GM12878 (cell line): ENCODE results near the gene NAE1. TPM values are rescaled to one million over a fixed set of nuclear protein-coding genes. Genes with fewer than 3 reads are reported as not detected.

ENCODE experiments used
- ATAC-seq: fragments of 200-7000 bp; cut with Tn5 transposase; 3 replicates; pipeline ENCODE4 v1.9.1; 2020; ENCODE audit warnings: mild to moderate bottlenecking, moderate library complexity
- BruUV-seq: library from RNA; stranded (reverse); fragments of 400-500 nt; replicated peaks from 2 replicates; lab custom pipeline; 2021; lab: Mats Ljungman, UMichigan
- CTCF ChIA-PET: fragments of 300-600 bp; sonication (Branson Sonifier 250); formaldehyde crosslinking; extraction: SDS; loops from one replicate; lab custom pipeline; 2021; ENCODE audit warnings: inconsistent platforms; lab: Yijun Ruan, JAX
- POLR2A ChIA-PET: fragments of 350-600 bp; formaldehyde crosslinking; extraction: SDS; loops from one replicate; lab custom pipeline; 2021; ENCODE audit warnings: inconsistent platforms; lab: Charles Lee
- RAD21 ChIA-PET: fragments of 300-600 bp; sonication (Branson Sonifier 250); formaldehyde crosslinking; loops from one replicate; lab custom pipeline; 2023; ENCODE audit warnings: antibody characterized with exemption; ENCODE audit not compliant: unreplicated experiment; lab: Charles Lee
- SMC1A ChIA-PET: fragments of 300-600 bp; sonication (Branson Sonifier 250); formaldehyde crosslinking; loops from one replicate; lab custom pipeline; 2023; ENCODE audit not compliant: unreplicated experiment, uncharacterized antibody; lab: Charles Lee
- DNase-seq: peaks from one replicate; pipeline ENCODE4 v3.0.0-alpha.2; 2011; ENCODE audit warnings: low read depth, low spot score
- FAIRE-seq: peaks from 3 replicates; lab custom pipeline; 2011; peaks lifted over from hg19 to GRCh38; lab: Jason Lieb, UNC
- H2AFZ ChIP-seq: 2 replicates; pipeline ENCODE4 v1.6.0; 2011; ENCODE audit warnings: low read depth, low read length, control low read depth; ENCODE audit not compliant: control insufficient read depth
- H3K27ac ChIP-seq: 2 replicates; pipeline ENCODE4 v1.5.1; 2011; ENCODE audit warnings: control low read depth; ENCODE audit not compliant: control insufficient read depth, insufficient read depth
- H3K27me3 ChIP-seq, 2 experiments: replicated peaks in 1 of 2; 2 replicates each; pipeline versions ENCODE4 v1.6.0 to v1.6.1; 2011; ENCODE audit warnings: low read length in 1 of 2; ENCODE audit not compliant: control insufficient read depth in 2 of 2, insufficient read depth in 2 of 2
- H3K36me3 ChIP-seq, 2 experiments: 2 replicates each; pipeline ENCODE4 v1.5.1; 2011; ENCODE audit warnings: low read length in 1 of 2; ENCODE audit not compliant: control insufficient read depth in 2 of 2, insufficient read depth in 2 of 2
- H3K4me1 ChIP-seq: 2 replicates; pipeline ENCODE4 v1.6.1; 2011; ENCODE audit warnings: mild to moderate bottlenecking, low read length, moderate library complexity, mixed read lengths; ENCODE audit not compliant: control insufficient read depth, insufficient read depth
- H3K4me2 ChIP-seq: 2 replicates; pipeline ENCODE4 v1.6.0; 2011; ENCODE audit warnings: control low read depth; ENCODE audit not compliant: control insufficient read depth, insufficient read depth
- H3K4me3 ChIP-seq: fragments of 200-600 bp; sonication (generic); 2 replicates; pipeline ENCODE4 v1.5.1; 2016
- H3K79me2 ChIP-seq: 2 replicates; pipeline ENCODE4 v1.6.0; 2011; ENCODE audit warnings: low read length; ENCODE audit not compliant: control insufficient read depth, insufficient read depth
- H3K9ac ChIP-seq: 2 replicates; pipeline ENCODE4 v1.8.0; 2011; ENCODE audit warnings: low read length, control low read depth, mixed read lengths; ENCODE audit not compliant: control insufficient read depth, insufficient read depth
- H3K9me3 ChIP-seq: replicated peaks from 3 replicates; pipeline ENCODE4 v1.5.1; 2011; ENCODE audit warnings: mild to moderate bottlenecking, low read length; ENCODE audit not compliant: control insufficient read depth, insufficient read depth
- H4K20me1 ChIP-seq: 2 replicates; pipeline ENCODE4 v1.6.0; 2011; ENCODE audit not compliant: control insufficient read depth, insufficient read depth
- ATF2 ChIP-seq: IDR thresholded peaks from 2 replicates; pipeline ENCODE4 v1.6.1; 2012; ENCODE audit warnings: low read length, inconsistent platforms
- FOXK2 ChIP-seq: fragments of 450-650 bp; IDR thresholded peaks from 2 replicates; pipeline ENCODE4 v1.6.1; 2017; ENCODE audit warnings: mild to moderate bottlenecking, moderate library complexity
- HDAC2 ChIP-seq: fragments of 200-600 bp; sonication (generic); IDR thresholded peaks from 2 replicates; pipeline ENCODE4 v1.6.1; 2017
- MTA2 ChIP-seq: fragments of 450-650 bp; IDR thresholded peaks from 2 replicates; pipeline ENCODE4 v1.6.1; 2016; ENCODE audit warnings: low read depth, mild to moderate bottlenecking, moderate library complexity
- NFYA ChIP-seq: IDR thresholded peaks from 2 replicates; pipeline ENCODE4 v1.6.1; 2011; ENCODE audit warnings: low read depth, mild to moderate bottlenecking, low read length, improper control_type of control experiment, borderline replicate concordance
- PBX3 ChIP-seq: IDR thresholded peaks from 2 replicates; pipeline ENCODE4 v1.6.1; 2011; ENCODE audit warnings: mild to moderate bottlenecking, low read depth, low read length, moderate library complexity; ENCODE audit not compliant: insufficient replicate concordance
- PKNOX1 ChIP-seq: fragments of 450-650 bp; IDR thresholded peaks from 2 replicates; pipeline ENCODE4 v1.6.1; 2016; ENCODE audit warnings: mild to moderate bottlenecking
- PML ChIP-seq: IDR thresholded peaks from 2 replicates; pipeline ENCODE4 v1.6.1; 2012; ENCODE audit warnings: low read length, inconsistent platforms
- RBBP5 ChIP-seq: fragments of 200-600 bp; sonication (generic); conservative IDR thresholded peaks from 2 replicates; pipeline ENCODE4 v1.6.1; 2016
- SUZ12 ChIP-seq: fragments of 200-600 bp; sonication (generic); IDR thresholded peaks from one replicate; pipeline ENCODE4 v1.6.1; 2018; ENCODE audit warnings: antibody characterized with exemption, mild to moderate bottlenecking; ENCODE audit not compliant: unreplicated experiment
- TCF3 ChIP-seq: IDR thresholded peaks from 2 replicates; pipeline ENCODE4 v1.6.1; 2012; ENCODE audit warnings: low read depth, mild to moderate bottlenecking, low read length, borderline replicate concordance; ENCODE audit not compliant: insufficient read depth
- ZNF207 ChIP-seq: fragments of 450-650 bp; IDR thresholded peaks from 2 replicates; pipeline ENCODE4 v1.6.1; 2014; ENCODE audit warnings: antibody characterized with exemption, mild to moderate bottlenecking, borderline replicate concordance
- ZNF217 ChIP-seq: fragments of 450-650 bp; IDR thresholded peaks from 2 replicates; pipeline ENCODE4 v1.6.1; 2017; ENCODE audit warnings: antibody characterized with exemption, mild to moderate bottlenecking
- WGBS: methylation state at CpG from one replicate; pipeline ENCODE4 v1.1.6; 2016; ENCODE audit warnings: low lambda C conversion rate; ENCODE audit not compliant: insufficient replicate concordance, insufficient coverage; ENCODE audit errors: missing lambda C conversion rate; 5-methylcytosine and 5-hydroxymethylcytosine counted together
- in situ Hi-C: fragments of 300-500 bp; cut with MboI; formaldehyde crosslinking; loops from 9 replicates; pipeline ENCODE4 v1.14.3; 2018; ENCODE audit warnings: mixed read lengths
- intact Hi-C: fragments of 100-400 bp; cut with micrococcal nuclease; formaldehyde crosslinking; loops from one replicate; pipeline ENCODE4 v1.14.2; 2022; ENCODE audit not compliant: unreplicated experiment
- polyA plus RNA-seq, 11 experiments: library from polyadenylated mRNA; depleted of rRNA in 4 of 11; unstranded in 6 of 11; stranded (reverse) in 5 of 11; fragments of >200 nt; fragmentation: Nextera tagmentation in 4 of 11; fragmentation: Illumina TruSeq in 1 of 11; extraction: Ambion mirVana in 4 of 11; extraction: Trizol in 1 of 11; gene quantifications; 1 replicate in 1 of 11; 2 replicates in 10 of 11; pipeline versions ENCODE4 v1.2.1 to v1.2.3, GENCODE V29; 2011 to 2016; ENCODE audit warnings: inconsistent platforms in 2 of 11, missing spikeins in 2 of 11, low read depth in 1 of 11
- total RNA-seq, 4 experiments: library from RNA; depleted of rRNA in 3 of 4; stranded (reverse); fragments of >200 nt in 3 of 4; fragmentation: Illumina TruSeq in 1 of 4; extraction: Trizol in 1 of 4; gene quantifications; 2 replicates each; pipeline versions ENCODE4 v1.2.1 to v1.2.3, GENCODE V29; 2013 to 2021

NAE1 gene
- total and polyA plus RNA-seq, 10 of the 15 experiments (the other 5 are each of a cell fraction or from before 2014, with no cell fraction given), result 58.7 to 106 (median 78.7) TPM

- H3K79me2 ChIP-seq, result no peaks in the 10 kb centered on the region
- H3K4me1 ChIP-seq, result peaks cover 4% of the 10 kb centered on the region
- no peaks in the 10 kb centered on the region for H4K20me1 ChIP-seq
- CTCF ChIA-PET, result interaction anchor here (1.2 to 4.4 kb wide), 4 partner anchors 10 to 26 kb away, joined by 4 to 31 read pairs (median 6); partner anchors contain the start of gene NAE1
- no peak overlapping the region for H3K4me3 ChIP-seq
- intact Hi-C loops, result no loop called here
- no peaks in the 10 kb centered on the region for H3K9me3 ChIP-seq
- H2AFZ ChIP-seq, result no peak overlapping the region
- H3K36me3 ChIP-seq, result no peaks in the 10 kb centered on the region
- WGBS, result 23% methylated on average over 6 of the region's 6 CpGs
- no peak for ATAC-seq
- no peaks in the 10 kb centered on the region for H3K27me3 ChIP-seq
- POLR2A ChIA-PET, result no interaction called here
- H3K9ac ChIP-seq, result no peak overlapping the region
- SMC1A ChIA-PET, result interaction anchor here (1.2 kb wide), 1 partner anchor 11 kb away, joined by 3 read pairs; no protein-coding TSS in a partner anchor
- peak; percentile 57 for TF ChIP-seq PKNOX1
- no peak for TF ChIP-seq ATF2
- TF ChIP-seq ZNF207, result no peak
- in situ Hi-C loops, result no loop called here
- no peak overlapping the region for H3K4me2 ChIP-seq
- no peak for DNase-seq
- H3K27ac ChIP-seq, result no peak overlapping the region
- no peak for FAIRE-seq
- BruUV-seq, result no TSS peak
- RAD21 ChIA-PET, result interaction anchor here (1.4 kb wide), 1 partner anchor 11 kb away, joined by 3 read pairs; no protein-coding TSS in a partner anchor
Measured at GRCh38 chr16:66857437-66857836, 26.7 kb upstream of the NAE1 start.

- DNase-seq, result no peak
- Histone ChIP-seq H3K4me3 (no peak overlapping the region), H3K27ac (no peak overlapping the region), H3K36me3 (no peaks in the 10 kb centered on the region), H3K4me1 (peaks cover 4% of the 10 kb centered on the region), H3K27me3 (no peaks in the 10 kb centered on the region), H3K4me2 (no peak overlapping the region), H2AFZ (no peak overlapping the region), H3K9me3 (no peaks in the 10 kb centered on the region), H3K9ac (no peak overlapping the region), H4K20me1 (no peaks in the 10 kb centered on the region), H3K79me2 (no peaks in the 10 kb centered on the region)
- in situ Hi-C loops (no loop called here), intact Hi-C loops (no loop called here)
- WGBS, result 69% methylated on average over 2 of the region's 2 CpGs
- SMC1A ChIA-PET, result interaction anchor here (0.6 to 1.2 kb wide), 2 partner anchors 10 to 413 kb away, joined by 3 read pairs; no protein-coding TSS in a partner anchor
- BruUV-seq, result no TSS peak
- CTCF ChIA-PET, result interaction anchor here (0.8 to 4.4 kb wide), 5 partner anchors 9 to 117 kb away, joined by 3 to 31 read pairs (median 4); partner anchors contain the start of gene NAE1
- RAD21 ChIA-PET, result interaction anchor here (0.9 to 1.4 kb wide), 2 partner anchors 10 to 11 kb away, joined by 3 read pairs; no protein-coding TSS in a partner anchor
- POLR2A ChIA-PET, result no interaction called here
- FAIRE-seq, result no peak
- no peak for ATAC-seq
- no peak for TF ChIP-seq PKNOX1
- TF ChIP-seq ZNF217, result no peak
- TF ChIP-seq MTA2, result no peak
- TF ChIP-seq HDAC2, result no peak
- TF ChIP-seq SUZ12, result no peak
- no peak for TF ChIP-seq PML
- TF ChIP-seq NFYA, result no peak
- TF ChIP-seq RBBP5, result no peak
- no peak for TF ChIP-seq PBX3
- TF ChIP-seq TCF3, result no peak
- no peak for TF ChIP-seq FOXK2
Measured at GRCh38 chr16:66856801-66857200, 26.0 kb upstream of the NAE1 start.
